Measurements from ENCODE around the gene MXRA8.

MXRA8 gene

DNA sequence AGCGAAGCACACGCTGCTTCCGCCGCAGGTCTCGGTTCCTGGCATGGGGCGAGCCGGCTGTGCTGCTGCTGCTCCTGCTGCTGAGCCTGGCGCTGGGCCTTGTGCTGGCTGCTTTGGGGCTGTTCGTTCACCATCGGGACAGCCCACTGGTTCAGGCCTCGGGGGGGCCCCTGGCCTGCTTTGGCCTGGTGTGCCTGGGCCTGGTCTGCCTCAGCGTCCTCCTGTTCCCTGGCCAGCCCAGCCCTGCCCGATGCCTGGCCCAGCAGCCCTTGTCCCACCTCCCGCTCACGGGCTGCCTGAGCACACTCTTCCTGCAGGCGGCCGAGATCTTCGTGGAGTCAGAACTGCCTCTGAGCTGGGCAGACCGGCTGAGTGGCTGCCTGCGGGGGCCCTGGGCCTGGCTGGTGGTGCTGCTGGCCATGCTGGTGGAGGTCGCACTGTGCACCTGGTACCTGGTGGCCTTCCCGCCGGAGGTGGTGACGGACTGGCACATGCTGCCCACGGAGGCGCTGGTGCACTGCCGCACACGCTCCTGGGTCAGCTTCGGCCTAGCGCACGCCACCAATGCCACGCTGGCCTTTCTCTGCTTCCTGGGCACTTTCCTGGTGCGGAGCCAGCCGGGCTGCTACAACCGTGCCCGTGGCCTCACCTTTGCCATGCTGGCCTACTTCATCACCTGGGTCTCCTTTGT, 24.7 kb downstream of the MXRA8 start:
- DNase-seq = no peak

DNA sequence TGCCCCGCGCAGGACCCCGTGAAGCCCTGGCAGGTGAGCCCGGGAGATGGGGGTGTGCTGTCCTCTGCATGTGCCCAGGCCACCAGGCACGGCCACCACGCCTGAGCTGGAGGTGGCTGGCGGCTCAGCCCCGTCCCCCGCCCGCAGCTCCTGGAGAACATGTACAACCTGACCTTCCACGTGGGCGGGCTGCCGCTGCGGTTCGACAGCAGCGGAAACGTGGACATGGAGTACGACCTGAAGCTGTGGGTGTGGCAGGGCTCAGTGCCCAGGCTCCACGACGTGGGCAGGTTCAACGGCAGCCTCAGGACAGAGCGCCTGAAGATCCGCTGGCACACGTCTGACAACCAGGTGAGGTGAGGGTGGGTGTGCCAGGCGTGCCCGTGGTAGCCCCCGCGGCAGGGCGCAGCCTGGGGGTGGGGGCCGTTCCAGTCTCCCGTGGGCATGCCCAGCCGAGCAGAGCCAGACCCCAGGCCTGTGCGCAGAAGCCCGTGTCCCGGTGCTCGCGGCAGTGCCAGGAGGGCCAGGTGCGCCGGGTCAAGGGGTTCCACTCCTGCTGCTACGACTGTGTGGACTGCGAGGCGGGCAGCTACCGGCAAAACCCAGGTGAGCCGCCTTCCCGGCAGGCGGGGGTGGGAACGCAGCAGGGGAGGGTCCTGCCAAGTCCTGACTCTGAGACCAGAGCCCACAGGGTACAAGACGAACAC, 25.4 kb downstream of the MXRA8 start:
- DNase-seq = no peak

DNA sequence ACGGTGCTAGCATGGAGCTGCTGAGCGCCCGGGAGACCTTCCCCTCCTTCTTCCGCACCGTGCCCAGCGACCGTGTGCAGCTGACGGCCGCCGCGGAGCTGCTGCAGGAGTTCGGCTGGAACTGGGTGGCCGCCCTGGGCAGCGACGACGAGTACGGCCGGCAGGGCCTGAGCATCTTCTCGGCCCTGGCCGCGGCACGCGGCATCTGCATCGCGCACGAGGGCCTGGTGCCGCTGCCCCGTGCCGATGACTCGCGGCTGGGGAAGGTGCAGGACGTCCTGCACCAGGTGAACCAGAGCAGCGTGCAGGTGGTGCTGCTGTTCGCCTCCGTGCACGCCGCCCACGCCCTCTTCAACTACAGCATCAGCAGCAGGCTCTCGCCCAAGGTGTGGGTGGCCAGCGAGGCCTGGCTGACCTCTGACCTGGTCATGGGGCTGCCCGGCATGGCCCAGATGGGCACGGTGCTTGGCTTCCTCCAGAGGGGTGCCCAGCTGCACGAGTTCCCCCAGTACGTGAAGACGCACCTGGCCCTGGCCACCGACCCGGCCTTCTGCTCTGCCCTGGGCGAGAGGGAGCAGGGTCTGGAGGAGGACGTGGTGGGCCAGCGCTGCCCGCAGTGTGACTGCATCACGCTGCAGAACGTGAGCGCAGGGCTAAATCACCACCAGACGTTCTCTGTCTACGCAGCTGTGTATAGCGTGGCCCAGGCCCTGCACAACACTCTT, 26.2 kb downstream of the MXRA8 start:
- no peak for DNase-seq

DNA sequence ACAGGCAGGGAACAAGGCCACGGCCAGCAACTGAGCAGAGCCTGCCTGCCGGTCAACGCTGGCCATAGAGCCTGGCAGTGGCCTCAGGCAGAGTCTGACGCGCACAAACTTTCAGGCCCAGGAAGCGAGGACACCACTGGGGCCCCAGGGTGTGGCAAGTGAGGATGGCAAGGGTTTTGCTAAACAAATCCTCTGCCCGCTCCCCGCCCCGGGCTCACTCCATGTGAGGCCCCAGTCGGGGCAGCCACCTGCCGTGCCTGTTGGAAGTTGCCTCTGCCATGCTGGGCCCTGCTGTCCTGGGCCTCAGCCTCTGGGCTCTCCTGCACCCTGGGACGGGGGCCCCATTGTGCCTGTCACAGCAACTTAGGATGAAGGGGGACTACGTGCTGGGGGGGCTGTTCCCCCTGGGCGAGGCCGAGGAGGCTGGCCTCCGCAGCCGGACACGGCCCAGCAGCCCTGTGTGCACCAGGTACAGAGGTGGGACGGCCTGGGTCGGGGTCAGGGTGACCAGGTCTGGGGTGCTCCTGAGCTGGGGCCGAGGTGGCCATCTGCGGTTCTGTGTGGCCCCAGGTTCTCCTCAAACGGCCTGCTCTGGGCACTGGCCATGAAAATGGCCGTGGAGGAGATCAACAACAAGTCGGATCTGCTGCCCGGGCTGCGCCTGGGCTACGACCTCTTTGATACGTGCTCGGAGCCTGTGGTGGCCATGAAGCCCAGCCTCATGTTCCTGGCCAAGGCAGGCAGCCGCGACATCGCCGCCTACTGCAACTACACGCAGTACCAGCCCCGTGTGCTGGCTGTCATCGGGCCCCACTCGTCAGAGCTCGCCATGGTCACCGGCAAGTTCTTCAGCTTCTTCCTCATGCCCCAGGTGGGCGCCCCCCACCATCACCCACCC, 27.0 kb downstream of the MXRA8 start, which contains the start of gene TAS1R3:
TSS of gene TAS1R3 (plus strand) at position 213 of the 898 bp plus-strand sequence. CDS start at position 279, 66 bp downstream.
- DNase-seq = no peak

DNA sequence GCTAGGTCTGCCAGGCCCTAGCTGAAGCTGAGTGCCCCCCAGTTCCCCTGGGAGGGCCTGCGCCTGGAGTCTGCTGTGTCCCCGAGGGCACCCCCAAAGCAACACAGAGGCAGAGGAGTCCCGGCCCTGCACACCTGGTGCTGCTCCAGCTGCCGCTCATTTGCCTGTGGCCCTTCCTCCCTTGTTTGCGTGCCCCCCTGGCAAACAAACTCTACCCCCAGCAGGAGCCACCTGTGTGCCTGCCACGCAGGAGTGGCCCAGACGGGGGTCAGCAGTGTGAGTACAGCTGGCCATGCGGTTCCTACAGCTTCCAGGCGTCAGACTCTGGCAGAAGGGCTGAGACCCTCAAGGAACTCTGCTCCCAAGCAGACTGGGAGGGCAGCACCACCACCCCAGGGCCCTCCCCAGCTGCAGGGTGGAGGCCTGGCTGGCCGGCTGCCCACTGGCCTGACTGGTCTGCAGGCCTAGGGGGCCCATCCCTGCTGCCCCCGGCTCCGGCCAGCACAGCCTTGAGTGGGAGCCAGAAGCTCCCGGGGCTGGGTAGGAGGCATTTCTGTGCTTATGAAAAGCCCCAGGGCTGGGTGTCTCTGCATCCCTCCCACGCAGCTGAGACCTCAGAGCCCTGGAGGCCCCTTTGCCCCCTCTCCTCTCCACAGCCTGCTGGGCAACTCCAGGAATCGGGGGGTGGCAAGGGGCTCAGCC, 27.8 kb downstream of the MXRA8 start:
- no peak for DNase-seq

DNA sequence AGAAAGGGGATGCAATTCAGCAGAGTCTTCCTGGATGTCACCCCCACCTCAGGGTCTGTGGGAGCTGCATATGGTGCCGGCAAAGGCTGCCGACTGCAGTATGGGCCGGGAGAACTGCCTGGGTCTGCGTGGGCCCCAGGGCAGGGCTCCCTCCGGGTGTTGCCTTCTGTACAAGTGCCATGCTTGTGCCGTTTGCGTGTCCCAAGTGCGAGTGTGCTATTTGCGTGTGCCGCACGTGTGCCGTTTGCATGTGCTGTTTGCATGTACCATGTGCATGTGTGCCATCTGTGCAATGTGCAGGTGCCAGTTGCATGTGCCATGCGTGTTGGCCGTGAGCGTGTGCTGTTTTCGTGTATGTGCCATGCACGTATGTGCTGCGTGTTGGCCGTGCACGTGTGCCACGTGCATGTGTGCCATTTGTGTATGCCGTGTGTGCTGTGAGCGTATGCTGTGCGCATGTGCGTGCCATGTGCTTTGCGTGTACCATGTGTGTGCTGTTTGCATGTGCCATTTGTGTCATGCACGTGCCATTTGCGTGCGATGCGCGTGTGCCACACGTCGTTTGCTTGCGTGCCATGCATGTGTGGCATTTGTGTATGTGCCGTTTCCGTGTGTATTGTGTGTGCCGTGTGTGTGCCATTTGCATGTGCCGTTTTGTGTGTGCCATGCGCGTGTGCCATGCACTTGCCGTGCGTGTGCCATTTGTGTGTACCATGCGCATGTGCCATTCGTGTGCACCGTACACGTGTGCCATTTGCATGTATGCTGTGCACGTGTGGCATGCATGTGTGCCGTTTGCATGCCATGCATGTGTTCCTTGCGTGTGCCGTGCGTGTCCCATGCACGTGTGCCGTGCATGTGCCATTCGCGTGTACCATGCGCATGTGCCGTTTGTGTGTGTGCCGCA, 28.8 kb downstream of the MXRA8 start:
- no peak for DNase-seq

DNA sequence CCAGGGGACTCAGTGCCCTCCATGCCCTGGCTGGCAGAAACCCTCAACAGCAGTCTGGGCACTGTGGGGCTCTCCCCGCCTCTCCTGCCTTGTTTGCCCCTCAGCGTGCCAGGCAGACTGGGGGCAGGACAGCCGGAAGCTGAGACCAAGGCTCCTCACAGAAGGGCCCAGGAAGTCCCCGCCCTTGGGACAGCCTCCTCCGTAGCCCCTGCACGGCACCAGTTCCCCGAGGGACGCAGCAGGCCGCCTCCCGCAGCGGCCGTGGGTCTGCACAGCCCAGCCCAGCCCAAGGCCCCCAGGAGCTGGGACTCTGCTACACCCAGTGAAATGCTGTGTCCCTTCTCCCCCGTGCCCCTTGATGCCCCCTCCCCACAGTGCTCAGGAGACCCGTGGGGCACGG, 30.1 kb downstream of the MXRA8 start:
- no peak for DNase-seq

DNA sequence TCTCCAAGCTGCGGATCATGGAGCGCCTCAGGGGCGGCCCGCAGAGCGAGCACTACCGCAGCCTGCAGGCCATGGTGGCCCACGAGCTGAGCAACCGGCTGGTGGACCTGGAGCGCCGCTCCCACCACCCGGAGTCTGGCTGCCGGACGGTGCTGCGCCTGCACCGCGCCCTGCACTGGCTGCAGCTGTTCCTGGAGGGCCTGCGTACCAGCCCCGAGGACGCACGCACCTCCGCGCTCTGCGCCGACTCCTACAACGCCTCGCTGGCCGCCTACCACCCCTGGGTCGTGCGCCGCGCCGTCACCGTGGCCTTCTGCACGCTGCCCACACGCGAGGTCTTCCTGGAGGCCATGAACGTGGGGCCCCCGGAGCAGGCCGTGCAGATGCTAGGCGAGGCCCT, 31.1 kb downstream of the MXRA8 start:
- no peak for DNase-seq

DNA sequence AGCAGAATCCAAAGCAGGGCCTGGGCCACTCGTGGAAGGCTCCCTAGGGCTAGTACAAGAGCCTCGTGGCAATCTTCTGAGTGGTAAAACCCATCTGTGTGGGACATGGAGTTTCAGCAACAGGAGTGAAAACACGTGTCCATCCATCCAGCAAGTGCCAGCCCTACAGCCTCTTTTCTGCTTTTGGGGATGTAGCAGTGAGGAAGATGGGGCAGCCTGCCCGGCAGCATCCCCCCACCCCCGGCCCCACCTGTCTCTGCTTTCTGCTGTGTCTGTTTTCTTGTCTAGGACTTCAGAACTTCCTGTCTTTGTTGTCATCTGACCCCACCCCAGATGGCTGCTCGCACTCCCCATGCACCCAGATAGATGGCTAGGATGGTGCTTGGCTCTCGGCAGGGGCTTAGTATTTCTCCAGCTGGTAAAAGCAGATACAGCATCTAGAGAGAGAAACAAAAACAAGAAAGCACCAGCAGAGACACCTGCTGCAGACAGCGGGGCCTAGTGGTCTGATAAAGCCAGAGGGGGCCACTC, 32.2 kb downstream of the MXRA8 start:
- DNase-seq = no peak

DNA sequence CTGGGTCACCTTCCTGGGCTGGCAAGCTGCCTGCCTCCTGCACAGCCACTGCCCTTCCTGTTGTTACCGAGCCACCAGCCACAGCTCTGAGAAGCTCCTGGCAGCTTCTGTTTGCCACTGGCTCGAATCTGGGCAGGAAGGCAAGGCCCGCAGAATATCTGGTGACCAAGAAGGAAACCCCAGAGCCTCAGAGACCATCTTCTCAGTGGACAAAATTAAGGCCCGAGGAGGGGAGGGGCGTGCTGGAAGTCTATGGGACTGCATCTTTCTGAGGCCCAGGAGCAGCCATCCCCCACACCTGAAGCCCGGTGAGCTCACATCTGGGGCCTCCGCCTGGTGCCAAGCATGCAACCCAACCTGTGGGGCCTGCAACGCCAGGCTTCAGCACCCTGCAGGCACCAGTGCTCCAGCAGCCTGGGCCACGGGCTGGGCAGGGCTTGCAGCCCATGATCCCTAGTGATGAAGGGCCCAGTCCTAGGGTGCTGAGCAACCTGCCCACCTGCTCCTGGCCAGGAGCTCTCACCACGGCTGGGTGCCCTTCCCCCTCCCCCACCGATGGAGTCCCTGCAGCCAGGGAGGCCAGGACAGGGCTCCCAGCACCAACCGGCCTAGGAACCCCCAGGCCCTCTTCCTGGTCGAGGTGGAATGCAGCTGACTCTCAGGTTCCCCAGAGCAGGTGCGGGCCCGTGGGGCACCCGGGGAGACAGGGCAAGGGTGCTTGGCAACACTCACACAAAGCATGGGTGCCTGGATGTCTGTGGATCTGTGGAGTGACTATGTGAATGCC, 32.9 kb downstream of the MXRA8 start:
- DNase-seq = no peak

DNA sequence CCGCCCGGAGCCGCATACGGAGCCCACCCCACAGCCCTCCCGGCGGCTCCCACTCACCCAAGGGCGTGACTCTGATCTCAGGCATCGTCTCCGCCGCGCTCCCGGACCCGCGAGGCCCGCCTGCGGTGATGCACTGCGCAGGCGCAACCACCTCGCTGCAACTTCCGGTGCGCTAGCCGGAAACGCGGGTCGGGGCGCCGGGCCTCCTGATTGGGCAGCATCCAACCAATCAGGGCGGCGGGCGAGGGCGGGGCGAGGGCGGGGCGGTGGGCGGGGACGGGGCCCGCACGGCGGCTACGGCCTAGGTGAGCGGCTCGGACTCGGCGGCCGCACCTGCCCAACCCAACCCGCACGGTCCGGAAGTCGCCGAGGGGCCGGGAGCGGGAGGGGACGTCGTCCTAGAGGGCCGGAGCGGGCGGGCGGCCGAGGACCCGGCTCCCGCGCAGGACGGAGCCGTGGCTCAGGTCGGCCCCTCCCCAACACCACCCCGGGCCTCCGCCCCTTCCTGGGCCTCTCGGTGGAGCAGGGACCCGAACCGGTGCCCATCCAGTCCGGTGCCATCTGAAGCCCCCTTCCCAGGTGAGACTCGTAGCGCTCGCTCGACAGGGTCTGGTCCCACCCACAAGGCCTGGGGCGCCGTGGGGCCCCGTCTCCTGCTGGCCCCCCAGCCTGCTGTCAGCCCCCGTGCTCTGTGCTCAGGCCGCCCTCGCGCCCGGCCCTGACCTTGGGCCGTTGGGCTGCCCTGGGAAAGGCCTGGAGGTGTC, 33.6 kb downstream of the MXRA8 start, which contains the start of the genes CPTP and INTS11:
TSS of gene CPTP (plus strand) at position 279 of the 764 bp plus-strand sequence. CDS start 2,109 bp downstream, outside the sequence.
TSS of gene INTS11 (minus strand) at position 137 of the 764 bp plus-strand sequence. CDS start at position 85, 52 bp downstream.
- DNase-seq = peak; percentile 93

DNA sequence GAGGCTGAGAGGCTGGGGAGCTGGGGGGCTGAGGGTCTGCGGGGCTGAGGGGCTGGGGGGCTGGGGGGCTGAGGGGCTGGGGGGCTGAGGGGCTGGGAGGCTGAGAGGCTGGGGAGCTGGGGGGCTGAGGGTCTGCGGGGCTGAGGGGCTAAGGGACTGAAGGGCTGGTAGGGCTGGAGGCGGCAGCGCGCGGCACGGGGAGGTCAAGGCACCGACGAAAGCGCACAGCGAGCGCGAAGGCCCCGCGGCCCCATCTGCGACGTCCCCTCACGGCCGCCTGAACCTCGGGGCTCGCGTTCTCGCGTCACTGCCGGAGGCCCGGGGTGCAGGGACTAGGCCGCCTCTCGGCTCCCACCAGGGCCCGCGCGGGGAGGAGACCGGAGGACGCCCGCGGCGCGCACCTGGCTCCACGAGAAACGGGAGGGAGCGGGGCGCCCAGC, 34.3 kb downstream of the MXRA8 start:
- no peak for DNase-seq

DNA sequence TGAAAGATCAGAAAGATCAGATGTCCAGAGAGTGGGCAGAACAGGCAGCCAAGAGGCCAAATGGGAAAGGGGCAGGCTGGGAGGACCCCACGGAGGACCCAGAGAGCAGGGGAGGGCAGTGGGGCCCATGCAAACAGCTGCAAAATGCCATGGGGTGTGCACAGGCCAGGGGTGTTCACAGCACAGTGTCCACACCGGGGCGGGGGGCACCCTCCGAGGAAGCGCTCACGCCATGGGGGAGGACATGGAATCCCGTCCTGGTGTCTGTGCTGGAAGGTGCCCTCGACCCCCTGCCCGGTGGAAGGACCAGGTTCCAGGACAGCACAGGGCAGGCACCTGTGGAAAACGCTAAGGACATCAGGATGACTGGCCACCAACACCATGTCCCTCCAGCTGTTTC, 35.4 kb downstream of the MXRA8 start:
- DNase-seq = no peak

DNA sequence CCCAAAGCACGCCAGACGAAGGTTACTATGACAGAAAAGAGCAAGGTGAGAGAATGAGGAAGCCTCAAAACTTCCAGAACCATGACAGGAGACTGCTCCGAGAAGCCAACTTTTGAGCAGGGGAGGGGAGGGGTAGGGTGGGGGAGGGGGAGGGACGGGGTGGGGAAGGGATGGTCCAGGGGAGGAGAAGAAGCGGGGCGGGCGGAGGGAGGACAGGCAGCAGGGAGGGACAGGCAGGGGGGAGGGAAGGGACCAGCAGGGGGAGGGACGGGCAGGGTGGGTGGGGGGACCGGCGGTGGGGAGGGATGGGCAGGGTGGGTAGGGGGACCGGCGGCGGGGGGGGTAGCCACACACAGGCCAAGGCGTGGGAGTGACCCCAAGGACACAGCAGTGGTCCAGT, 35.9 kb downstream of the MXRA8 start:
- DNase-seq = no peak

DNA sequence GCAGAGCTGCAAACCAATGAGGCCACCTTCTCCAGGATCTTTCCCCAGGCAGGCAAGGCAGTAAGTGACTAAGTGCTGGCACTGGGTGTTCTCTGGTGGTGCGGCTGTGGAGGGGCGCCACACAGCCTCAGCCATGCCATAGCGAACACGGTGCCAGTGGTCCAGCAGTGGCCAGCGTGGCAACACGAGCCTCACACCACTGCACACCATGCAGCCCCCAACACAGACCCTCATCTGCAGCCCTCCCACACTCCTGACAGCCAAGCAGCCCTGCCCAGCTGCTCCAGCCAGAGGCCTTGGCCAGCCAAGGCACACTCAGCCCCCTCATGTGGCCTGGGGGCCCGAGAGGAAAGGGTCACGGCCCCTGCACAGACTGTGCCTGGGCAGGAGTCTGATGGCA, 36.9 kb downstream of the MXRA8 start:
- no peak for DNase-seq

DNA sequence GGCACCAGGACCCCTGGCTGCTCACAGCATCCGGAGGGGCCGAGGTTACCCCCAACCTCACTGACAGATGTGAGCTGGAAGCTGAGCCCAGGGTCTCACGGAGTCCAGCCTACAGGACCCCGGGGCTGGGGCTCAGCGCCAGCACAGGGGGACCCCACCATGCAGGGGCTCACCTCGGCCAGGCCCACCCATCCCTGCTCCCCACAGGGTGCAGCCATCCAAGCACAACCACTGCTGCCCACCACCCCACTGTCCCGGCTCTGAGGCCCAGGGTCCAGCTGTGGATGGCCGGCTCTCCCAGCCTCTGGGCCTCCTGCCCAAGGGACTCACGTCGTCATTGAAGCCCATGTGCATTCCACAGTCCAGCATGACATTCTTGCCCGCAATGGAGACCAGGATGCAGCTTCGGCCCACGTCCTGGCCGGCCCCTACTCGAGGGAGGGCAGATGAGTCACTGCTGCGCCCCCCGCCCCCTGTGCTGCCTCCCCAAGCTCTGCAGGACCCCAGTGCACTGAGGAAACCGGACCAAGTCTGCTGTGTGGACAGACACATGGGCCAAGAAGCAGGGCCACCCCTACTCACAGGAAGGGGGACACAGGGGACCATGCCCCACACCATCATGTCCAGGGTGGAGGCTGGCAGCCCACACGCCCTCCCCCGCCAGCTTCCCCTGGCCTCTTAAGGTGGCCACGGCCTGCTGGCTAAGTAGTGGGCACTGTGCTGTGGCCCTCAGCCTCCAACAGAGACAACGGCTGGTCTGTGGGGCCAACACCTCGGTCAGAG, 37.5 kb downstream of the MXRA8 start:
- no peak for DNase-seq

DNA sequence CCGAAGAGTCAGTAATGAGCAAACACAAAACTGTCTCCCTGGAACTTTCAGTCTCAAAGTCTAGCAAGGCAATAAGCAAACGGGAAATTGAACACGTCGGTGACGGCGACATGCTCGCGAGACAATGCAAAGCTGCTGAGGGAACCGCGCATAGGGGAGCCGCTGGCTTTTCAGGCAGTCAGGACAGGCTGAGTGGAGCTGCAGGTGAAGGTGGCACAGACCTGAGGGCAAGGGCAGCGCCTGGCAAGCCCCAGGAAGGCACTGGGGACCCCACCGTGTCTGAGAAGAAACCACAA, 38.8 kb downstream of the MXRA8 start:
- DNase-seq = no peak

All from stimulated activated naive CD4-positive, alpha-beta T cell treated with Interleukin-2 at 50 U/mL for 16 hours (primary cell).